NCI-H187 (cell line): Measurements from ENCODE around the gene UBA6.
"Not testable (repeated sequence)": the region's sequence is repeated elsewhere in the genome, so short reads cannot be mapped to it uniquely, and the experiment has no call there.

Source experiments
- DNase-seq, 2 experiments: peaks; one replicate each; lab custom pipeline; 2025; lab: John Stamatoyannopoulos, UW

Gene UBA6

GRCh38 chr4:67660418-67660817, 40.5 kb downstream of the UBA6 start:
- no peak for DNase-seq

GRCh38 chr4:67659065-67659464, 41.9 kb downstream of the UBA6 start:
- no peak for DNase-seq

- DNase-seq, result no peak
Measured at GRCh38 chr4:67658302-67658701, 42.7 kb downstream of the UBA6 start.

GRCh38 chr4:67651536-67651935, 49.4 kb downstream of the UBA6 start:
- no peak for DNase-seq

- DNase-seq, result no peak
Measured at GRCh38 chr4:67638136-67638535, 62.8 kb downstream of the UBA6 start.

- not testable (repeated sequence) for DNase-seq
Measured at GRCh38 chr4:67636978-67637377, 64.0 kb downstream of the UBA6 start.

GRCh38 chr4:67635331-67635730, 65.6 kb downstream of the UBA6 start:
- DNase-seq, result no peak

GRCh38 chr4:67634741-67635140, 66.2 kb downstream of the UBA6 start:
- DNase-seq, result no peak

- DNase-seq, result no peak
Measured at GRCh38 chr4:67632492-67632891, 68.5 kb downstream of the UBA6 start.

- DNase-seq, result no peak
Measured at GRCh38 chr4:67624939-67625338, 76.0 kb downstream of the UBA6 start.

- no peak for DNase-seq
Measured at GRCh38 chr4:67616478-67616877, 84.5 kb downstream of the UBA6 start.

GRCh38 chr4:67615119-67615518, 85.8 kb downstream of the UBA6 start:
- no peak for DNase-seq

- no peak for DNase-seq
Measured at GRCh38 chr4:67614186-67614585, 86.8 kb downstream of the UBA6 start.

GRCh38 chr4:67608027-67608426, 92.9 kb downstream of the UBA6 start:
- no peak for DNase-seq

GRCh38 chr4:67604749-67605148, 96.2 kb downstream of the UBA6 start:
- DNase-seq, result no peak

- no peak for DNase-seq
Measured at GRCh38 chr4:67604029-67604381, 97.0 kb downstream of the UBA6 start.

- DNase-seq, result no peak
Measured at GRCh38 chr4:67603310-67604028, 97.5 kb downstream of the UBA6 start.

GRCh38 chr4:67593741-67594175, 107.2 kb downstream of the UBA6 start:
- DNase-seq, result no peak

GRCh38 chr4:67587156-67587555, 113.8 kb downstream of the UBA6 start:
- no peak for DNase-seq

- DNase-seq, result no peak
Measured at GRCh38 chr4:67584496-67584895, 116.5 kb downstream of the UBA6 start.

- no peak for DNase-seq
Measured at GRCh38 chr4:67581913-67582312, 119.0 kb downstream of the UBA6 start.

- DNase-seq, result no peak
Measured at GRCh38 chr4:67581208-67581857, 119.6 kb downstream of the UBA6 start.

GRCh38 chr4:67580577-67580976, 120.4 kb downstream of the UBA6 start:
- no peak for DNase-seq

GRCh38 chr4:67576538-67576937, 124.4 kb downstream of the UBA6 start:
- DNase-seq, result no peak
